Stimulated activated CD8-positive, alpha-beta memory T cell treated with anti-CD3 and anti-CD28 coated beads, Interleukin-15, amount 100 ng/mL, for 48 hours (primary cell): ENCODE data around the gene CD82.

Source experiments
- DNase-seq, 2 donors: peaks; one replicate each; pipeline ENCODE4 v3.0.0-alpha.2; 2020; ENCODE audit warnings: low read depth in 2 of 2

CD82 gene, protein sequence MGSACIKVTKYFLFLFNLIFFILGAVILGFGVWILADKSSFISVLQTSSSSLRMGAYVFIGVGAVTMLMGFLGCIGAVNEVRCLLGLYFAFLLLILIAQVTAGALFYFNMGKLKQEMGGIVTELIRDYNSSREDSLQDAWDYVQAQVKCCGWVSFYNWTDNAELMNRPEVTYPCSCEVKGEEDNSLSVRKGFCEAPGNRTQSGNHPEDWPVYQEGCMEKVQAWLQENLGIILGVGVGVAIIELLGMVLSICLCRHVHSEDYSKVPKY

DNA sequence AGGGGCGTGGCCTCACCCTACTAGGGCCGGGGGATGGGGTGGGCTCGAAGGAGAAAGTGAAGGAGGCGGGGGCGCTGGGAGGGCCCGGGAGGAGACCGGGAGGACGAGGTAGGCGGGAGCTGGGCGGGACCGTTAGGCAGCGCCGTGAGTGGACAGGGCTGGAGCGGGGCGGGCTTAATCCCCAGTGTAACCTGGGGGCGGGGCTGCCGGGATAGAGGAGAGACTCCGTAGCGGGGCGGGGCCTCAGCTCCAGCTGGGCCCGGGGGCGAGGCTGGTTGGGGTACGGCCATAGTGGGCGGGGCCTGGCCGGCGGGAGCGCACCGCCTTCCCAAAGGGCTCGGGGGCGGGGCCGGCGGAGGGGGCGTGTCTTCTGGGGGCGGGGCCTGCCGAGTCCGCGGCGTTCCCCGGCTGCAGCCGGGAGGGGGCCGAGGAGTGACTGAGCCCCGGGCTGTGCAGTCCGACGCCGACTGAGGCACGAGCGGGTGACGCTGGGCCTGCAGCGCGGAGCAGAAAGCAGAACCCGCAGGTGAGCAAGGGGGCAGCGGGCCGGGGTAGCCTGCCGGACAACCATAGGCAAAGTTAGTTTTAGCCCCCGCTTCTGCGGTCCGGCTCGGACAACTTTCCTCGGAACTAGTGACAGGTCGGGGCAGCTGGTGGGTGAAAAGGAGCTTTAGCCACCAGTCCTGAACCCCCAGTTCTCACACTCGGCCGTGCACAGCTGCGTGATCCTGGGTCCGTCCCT lies at the start of gene CD82:
Gene CD82, plus strand, starts transcription at position 453 of the 742 bp plus-strand sequence. CDS start 29,000 bp downstream, outside the sequence.
- DNase-seq = peak; percentile 99

DNA sequence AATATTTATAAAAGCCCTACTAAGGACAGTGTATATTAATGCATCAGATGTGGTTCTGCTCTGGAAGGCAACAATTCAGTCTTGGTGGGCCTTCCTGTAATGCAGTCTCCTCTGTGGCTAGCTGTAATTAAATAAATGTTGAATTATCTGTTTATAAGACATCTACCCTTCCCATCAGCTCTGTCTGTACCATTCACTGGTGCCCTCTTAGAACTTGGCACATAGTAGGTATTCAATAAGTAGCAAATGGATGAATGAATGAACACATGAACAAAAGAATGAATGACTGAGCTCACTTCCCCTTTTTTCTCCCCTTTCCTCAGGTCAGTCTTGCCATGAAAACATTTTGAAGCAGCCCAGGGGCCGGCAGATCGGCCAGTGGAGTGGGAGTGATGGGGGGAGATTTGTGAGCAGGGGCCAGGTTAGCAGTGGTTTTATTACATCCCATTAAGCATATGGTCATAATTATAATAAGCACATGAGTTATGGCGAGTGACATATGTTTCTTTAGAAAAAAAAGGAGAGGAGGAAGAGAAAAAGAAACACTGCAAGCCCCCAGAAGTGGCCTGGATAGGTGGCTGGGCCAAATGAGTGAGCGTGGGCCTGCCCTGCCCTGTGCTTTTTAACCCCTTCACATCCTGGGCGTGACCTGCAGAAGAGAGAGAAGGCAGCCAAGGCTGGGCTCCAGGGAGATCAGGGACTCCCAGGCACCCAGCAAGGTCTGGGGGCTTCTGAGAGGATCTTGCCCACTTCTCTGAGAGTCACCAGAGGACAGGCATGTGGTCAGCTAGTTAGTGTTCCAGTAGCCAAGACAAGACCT lies 48.6 kb upstream of the CD82 start:
- DNase-seq = no peak

DNA sequence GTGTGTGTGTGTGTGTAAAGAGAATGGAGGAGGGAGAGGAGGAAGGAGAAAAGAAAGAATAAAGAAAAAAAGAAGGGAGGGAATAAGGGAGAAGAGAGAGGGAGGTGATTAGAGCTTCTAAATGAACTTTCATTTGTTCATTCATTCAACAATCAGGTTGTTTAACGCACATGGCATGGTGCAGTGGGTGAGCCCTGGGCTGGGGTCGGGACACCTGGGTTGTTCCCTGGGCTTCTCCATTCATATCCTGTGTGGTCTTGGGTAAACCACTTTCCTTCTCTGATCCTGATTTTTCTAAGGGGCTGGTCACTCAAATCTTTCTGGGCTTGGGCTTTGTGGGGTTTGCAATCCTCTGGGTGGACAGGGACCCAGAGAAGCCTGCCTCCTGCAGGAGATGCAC lies 47.9 kb upstream of the CD82 start:
- no peak for DNase-seq

DNA sequence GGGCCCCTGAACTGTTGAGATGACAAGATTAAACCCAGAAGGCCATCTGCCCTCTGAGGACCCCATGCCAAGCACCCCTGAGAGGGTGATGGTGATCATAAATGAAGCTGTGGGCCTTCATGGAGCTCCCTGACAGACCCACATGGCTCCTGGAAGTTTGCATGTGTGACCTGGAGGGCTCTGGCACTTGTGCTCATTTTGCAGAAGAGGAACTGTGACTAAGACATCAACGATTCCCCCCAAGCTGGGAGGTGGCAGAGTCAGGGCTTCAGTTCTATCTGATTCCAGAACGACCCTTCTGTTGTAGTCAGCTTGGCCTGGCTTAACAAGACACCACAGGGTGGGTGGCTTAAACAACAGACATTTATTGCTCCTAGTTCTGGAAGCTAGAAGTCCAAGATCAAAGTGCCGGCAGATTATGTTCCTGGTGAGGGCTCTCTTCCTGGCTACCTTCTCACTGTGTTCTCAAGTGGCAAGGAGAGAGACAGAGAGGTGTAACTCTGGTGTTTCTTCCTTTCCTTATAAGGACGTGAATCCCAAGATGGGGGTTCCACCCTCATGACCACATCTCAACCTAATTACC lies 46.4 kb upstream of the CD82 start:
- no peak for DNase-seq

DNA sequence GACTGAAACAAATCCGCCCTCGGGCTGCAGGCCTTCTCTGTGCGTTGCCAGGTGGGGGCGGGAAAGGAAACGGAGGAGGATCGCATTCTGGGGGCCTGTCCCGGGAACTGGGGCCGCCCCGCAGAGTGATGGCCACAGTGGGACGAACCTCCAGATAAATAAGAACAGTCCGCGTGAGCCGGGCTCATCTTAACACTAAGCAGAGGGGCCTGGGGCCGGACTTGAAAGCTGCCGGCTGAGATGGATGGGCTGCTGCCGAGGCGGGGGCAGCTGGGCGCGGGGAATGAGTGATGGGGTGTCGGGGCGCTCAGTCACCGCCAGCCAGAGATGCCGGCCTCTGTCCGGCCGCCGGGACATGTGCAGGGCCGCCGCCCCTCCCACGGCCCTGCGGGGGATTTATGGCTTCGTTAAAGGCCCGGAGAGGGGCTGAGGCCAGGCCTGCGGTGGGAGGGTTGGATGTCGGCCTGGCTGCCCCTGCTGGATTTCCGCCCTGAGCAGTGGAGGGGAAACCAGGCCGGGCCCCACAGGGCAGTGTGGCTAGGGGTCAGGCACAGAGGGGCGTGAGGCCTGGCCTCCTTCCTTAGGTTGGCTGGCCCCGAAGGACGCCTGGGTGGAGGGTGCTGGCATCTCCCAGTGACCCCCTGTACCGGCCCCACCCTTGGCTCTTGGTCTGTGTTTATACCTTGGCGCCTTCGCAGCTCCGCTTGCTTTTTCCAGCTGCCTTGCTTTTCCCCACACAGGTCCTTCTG lies 45.3 kb upstream of the CD82 start:
- DNase-seq = no peak

DNA sequence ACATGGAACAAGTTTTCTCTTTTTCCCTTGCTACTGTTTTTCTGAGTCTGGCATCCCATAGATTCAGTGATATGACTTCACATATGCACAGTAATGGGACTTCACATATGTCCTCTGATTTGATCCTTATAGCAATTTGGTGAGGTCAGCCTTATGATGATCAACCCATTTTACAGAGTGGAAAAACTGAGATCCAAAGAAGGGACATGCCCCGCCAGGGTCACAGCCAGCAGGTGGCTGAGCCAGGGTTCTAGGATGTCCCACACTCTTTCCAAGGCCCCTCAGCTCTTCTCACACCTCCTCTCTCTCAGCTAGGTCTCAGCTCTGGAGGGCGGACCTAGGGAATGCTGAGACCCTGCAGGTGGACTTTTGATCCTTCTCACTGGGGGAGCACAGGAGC lies 44.3 kb upstream of the CD82 start:
- no peak for DNase-seq

DNA sequence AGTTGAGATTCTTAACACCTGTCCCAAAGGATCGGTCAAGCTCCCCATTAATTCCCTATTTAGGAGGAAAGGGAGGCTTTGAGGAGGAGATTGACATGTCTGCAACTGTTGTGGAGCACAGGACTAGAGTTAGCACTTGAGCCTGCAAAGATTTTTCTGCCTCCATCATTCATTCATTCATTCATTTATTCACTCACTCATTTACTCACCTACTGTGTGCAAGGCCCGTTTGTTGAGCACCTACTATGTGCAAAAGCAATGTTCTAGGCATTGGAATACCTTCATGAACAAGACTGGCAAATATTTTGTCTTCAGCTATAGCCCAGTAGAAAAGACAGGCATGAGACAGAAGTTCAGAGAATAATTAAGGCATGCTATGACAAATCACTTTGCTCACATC lies 43.2 kb upstream of the CD82 start:
- no peak for DNase-seq

DNA sequence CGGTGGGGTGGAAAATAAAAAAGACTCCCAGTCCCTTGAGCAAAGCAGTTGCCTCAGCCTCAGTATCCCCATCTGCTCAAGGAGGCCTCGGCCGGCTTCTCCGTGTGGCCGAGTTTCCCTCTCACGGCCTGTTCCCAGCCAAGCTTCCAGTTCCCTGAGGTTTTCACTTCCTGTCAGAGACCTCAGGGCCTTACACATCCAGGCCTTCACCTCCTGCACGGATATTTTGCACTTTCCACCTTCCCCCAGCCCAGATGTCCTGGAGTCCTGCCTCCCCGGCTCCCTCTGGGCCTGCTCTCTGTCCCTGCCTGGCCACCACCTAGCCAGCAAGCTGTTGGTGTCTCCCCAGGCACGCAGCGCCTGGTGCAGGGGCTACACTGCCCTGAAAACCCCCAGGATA lies 41.1 kb upstream of the CD82 start:
- DNase-seq = no peak

DNA sequence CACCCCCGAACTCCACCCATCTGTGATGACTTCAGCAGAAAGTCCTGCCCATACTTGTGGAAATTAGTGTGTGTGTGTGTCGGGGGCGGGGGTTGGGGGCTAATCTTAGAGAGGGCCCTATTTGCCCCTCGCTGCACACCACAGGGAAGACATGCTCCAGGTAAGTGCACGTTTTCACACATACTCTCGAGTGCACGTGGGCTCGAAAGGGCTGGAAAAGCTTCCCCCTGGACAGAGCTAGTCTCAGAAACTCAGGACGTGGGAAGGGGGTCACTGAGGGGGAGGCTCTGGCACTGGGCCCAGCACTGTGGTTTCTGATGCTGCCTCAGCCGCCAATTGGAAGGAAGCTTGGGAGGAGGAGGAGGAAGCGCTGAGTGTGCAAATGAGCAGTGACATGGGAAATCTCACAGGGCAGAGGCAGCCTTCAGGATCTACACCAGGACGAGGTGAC lies 40.7 kb upstream of the CD82 start:
- no peak for DNase-seq

DNA sequence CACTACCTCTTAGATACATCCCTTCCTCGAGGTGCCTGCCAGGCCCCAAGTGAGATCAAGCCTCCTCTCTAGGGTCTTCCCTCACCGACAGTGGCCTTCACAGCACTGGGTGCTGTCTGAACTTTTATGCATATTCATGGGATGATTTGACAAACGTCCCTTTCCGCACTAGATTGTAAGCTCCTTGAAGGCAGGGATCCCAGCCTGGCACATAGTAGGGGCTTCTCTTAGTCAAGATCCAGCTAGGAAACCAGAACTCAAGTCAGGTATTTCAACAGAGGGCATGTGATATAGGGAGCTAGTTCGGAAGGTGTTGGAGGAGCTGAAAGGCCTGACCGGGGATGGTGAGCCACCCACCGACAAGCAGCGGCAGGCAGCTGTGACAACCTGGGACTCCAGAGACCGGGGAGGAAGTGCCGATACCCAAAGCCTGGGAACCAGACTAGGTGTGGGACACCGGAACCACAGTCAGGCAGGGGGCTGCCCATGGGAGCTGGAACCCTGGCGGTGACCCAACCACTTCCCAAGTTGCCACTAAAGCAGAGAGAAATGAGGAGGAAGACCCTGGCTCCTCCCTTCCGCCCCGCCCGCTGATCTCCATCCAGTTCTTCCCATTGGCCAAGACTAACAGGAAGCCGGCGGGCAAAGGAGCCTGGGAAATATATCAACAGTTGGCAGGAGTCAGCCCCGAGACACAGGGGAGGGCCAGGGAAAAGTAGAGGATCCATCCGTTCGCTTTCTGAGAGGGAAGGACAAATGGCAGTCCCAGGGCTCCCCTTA lies 39.8 kb upstream of the CD82 start:
- DNase-seq = no peak

DNA sequence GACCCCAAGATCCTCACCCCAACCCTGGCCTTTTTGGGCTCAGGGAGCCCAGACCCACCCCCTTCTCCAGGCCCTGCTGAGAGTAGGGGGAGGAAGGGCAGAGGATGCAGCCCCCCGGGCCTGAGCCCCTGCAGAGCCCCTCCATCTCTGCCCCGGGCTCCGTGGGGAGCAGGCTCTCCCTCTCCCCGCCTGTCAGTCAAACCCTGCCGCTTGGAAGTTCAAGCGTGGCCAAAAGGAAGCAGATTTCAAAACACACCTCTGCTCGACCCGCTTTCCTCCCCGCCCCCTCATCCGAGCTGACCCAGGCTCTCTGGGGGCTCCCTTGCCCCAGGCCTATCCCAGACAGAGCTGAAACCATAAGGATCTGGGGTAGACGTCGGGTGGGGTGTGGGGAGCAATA lies 39.0 kb upstream of the CD82 start:
- DNase-seq = no peak

DNA sequence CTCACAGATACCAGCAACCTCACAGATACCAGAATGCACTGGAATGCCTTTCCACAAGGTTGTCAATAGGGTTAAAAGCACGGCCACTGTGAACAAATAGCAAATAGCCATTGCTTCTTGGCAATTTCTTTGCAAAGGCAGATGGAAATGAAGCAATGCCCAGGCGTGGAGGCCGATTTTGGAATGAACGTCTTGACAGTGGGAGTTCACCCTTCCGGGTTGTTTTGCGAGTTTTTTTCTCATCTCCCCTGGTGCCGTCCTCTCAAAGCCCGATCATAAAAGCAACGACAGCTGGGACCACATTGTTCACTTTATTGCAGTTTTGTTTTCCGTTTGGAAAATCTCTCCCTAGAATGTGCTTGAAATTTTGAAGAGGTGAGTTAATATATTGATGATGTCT lies 38.0 kb upstream of the CD82 start:
- DNase-seq = no peak

DNA sequence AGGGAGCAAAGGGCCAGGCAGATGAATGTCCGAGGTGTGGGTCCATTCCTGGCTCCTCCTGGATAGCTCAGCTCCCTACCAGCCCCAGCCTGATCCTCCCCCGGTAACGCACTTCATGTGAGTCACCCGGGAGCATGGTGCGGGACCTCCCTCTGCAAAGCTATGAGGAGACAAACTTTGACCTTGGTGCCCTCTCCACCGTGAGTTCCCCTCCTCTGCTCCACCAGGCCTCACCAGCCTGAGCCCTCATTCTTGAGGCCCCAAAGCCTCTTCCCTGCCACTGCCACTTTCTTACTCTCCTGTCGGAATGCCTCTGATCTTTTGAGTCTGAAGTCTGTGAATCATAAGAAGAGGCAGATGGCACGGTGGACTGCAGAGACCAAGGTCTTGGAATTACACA lies 37.4 kb upstream of the CD82 start:
- no peak for DNase-seq

DNA sequence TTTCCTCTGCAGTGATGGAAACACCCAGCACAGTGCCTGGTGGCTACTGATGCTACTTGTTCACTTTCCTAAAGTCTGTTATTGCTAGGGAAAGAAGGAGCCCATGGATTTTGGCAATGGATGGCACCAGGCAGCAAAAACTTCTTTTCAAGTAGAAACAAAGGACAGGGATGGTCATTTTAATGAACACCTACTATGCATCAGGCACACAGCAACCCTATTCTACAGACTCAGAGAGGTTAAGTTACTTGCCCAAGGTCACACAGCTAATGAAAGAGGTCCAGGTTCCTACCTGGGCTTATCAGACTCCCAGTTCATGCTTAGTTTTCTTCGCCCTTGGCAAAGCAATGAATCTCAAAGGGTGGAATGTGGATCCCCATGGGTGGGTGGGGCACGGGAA lies 36.9 kb upstream of the CD82 start:
- no peak for DNase-seq

DNA sequence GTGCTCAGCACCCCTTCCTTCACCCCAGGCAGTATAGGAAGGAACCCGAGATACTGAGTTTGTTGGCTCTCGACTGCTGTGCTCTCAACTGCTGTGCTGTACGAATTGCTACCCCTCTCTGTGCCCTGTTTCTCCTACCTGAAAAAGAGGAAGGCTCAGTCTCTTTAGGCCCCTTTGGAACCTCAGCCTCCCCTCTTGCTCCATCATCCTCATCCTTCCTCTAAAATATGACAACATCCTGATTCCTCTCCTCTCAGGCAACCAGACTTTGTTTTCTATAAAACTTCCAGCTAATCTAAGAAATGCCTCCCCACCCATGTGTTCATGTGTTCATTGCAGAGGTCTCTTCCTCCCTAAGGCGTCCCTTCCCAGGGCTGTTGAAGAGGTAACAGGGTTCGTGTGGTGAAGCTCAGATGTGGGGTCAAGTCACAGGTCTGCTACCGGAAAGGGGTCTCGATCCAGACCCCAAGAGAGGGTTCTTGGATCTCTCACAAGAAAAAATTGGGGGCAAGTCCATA lies 35.5 kb upstream of the CD82 start:
- no peak for DNase-seq

DNA sequence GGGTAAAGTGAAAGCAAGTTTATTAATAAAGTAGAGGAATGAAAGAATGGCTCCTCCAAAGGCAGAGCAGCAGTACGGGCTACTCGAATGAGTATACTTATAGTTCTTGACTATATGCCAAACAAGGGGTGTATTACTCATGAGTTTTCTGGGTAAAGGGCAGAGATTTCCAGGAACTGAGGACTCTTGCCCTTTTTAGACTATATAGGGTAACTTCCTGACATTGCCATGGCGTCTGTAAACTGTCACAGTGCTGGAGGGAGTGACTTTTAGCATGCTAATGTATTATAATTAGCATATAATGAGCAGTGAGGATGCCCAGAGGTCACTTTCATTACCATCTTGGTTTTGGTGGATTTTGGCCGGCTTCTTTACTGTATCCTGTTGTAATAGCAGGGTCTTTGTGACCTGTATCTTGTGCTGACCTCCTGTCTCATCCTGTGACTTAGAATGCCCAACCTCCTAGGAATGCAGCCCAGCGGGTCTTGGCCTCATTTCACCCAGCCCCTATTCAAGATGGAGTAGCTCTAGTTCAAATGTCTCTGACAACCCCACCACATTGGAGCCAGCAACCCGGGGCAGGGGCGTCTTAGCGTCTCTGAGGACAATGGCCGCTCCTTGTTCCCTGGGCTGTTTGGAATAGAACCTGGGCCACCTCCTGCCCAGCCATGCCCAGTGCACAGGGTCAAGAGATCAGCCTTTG lies 34.9 kb upstream of the CD82 start:
- DNase-seq = peak in 1 of 2 donors; percentile 14

DNA sequence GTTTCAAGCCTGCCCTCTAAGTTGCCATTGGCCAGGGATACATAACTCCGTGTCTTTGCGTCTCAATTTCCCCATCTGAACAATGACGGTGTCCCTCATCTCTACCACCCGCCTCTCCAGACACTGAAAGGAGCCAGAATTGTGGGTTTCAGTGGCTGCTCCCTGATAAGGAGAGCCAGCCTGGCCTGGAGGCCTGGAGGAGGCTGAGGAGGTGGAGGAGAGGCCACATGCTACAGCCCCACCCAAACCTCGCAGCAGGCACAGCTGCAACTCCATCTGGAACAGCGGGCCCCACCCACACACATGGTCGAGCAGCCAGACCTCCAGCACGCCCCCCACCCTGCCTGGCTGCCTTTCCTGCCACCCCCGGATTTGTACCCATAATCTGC lies 34.4 kb upstream of the CD82 start:
- no peak for DNase-seq

DNA sequence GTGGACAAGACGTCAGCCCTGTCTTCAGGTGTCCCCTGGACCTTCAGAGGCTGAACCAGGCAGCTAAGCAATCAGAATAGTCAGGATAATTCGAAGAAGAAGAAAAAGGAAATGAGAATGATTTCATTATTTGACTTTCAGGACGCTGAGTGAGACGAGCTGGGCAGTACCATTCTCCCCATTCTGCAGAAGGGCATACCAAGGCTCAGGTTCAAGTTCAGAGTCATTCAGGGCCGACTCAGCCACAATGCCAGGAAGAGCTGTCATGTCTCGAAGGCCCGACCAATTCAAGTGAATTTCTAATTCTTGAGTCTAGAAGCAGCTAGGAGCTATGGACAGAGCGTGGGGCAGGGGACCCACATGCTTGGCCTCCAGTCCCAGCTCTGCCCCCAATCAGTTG lies 33.8 kb upstream of the CD82 start:
- DNase-seq = no peak

DNA sequence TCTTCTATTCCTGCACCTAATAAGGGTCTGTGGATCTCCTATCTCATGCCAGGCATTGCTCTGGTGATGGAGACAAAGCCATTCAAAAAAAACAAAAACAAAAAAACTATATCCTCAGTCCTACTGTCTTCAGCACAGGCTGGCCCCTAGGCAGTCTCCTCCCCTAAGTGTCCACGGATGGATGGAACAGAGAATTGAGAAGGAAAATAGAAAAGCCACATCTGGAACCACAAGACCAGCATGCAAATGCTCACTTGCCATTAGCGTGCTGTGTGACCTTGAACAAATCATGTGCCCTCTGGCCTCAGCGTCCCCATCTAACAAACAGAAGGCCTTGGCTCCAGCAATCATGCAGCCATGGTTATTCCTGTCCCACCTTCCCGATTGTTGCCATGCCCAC lies 32.7 kb upstream of the CD82 start:
- DNase-seq = no peak
